GM21423 (cell line): ENCODE data around the gene MARCHF4.
"Not testable (repeated sequence)": the region's sequence is repeated elsewhere in the genome, so short reads cannot be mapped to it uniquely, and the experiment has no call there.

Source experiments
- ATAC-seq: cut with Tn5 transposase; IDR thresholded peaks from one replicate; pipeline ENCODE4 v1.9.1; 2021; ENCODE audit warnings: mild to moderate bottlenecking, moderate library complexity; ENCODE audit not compliant: unreplicated experiment

MARCHF4 gene

DNA sequence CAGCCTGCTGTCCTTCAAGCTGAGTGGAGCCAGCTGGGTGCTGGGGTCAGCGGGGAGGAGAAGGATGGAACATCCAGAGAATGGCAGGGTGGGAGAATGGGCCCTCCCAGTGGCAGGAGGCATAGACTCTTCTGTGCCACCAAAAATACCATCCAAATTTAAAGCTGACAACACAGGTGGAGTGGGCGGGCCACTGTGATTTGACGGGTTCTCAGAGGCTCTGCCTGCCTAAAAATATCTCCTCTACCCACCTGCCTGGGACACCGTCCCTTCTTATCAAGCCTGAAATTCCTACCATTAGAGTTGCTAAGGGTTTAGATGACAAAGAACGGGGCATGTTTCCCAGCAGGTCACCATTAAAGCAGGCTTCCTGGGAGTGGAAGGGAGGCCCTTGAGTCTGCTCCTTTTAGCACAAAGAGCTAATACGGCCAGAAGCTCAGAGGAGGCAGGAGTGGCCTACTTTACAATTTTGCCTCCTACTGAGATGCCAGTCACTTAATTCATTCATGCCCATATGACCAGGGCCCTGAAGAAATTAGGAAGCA is 19.8 kb upstream of the MARCHF4 start:
- no peak for ATAC-seq

DNA sequence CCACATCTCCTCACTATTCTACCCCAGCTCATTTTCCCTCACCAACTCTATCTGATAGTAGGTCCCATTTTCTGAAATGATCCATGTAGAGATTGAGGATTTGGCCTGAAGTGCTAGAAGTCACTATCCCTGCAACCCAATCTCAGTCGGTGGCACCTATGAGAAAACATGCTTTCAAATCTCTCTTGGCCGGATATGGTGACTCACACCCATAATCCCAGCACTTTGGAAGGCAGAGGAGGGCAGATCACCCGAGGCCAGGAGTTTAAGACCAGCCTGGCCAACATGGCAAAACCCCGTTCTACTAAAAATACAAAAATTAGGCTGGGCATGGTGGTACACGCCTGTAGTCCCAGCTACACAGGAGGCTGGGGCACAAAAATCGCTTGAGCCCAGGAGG is 19.1 kb upstream of the MARCHF4 start:
- ATAC-seq, result no peak

DNA sequence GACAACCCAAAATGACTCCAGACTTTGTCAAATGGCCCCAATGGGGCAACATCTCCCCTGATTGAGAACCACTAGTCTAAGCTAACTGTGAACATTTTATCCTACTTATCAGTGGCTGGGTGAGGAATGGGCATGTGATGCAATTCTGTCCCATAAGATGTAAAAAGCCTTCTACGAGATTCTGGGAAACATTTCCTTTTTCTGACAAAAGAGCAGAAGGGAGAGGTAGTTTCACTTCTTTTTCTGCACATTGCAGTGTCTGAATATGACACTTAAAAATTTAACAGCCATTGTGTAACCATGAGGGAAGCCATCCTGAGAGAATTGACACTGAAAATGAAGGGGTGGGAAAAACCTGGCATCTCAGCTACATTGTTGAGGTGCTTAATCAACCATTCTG is 17.3 kb upstream of the MARCHF4 start:
- ATAC-seq, result no peak

DNA sequence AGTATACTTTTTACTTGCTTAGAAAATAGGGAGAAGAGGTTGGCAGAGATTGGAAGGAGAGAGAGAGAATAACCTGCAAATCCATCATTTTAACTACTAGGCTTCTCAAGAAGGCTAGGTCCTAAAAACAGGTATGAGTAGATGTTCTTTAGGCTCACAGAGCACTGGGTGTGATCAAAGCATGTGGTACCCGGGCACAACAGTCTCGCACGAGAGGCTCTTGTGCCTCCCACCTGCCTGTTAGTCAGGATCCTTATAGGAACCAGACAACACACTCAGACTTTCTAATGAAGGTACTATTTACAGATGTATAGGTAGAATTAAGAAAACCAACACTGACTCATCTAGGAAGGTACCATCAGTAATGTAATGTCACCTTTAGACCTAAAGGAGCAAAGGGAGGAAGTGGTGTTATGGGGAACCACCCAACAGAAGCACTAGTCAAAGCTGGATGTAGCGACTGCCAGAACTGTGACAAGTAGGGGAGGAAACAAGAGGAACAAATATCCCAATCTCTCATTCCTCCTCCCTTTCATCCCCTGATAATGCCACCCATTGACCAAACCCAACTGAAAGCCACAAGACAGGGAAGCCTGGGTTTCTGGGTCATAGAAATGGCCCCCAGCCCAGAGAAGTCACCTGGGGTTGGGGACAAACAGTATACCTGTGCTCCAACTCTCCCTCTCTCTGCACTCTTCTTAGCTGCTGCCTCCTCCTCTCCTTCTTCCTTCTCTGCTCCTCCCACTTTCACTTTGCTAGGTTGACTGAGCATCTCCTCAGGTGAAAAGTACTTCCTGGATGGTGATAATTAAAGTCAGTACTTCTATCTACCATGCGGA is 16.0 kb upstream of the MARCHF4 start:
- ATAC-seq, result peak; percentile 78

DNA sequence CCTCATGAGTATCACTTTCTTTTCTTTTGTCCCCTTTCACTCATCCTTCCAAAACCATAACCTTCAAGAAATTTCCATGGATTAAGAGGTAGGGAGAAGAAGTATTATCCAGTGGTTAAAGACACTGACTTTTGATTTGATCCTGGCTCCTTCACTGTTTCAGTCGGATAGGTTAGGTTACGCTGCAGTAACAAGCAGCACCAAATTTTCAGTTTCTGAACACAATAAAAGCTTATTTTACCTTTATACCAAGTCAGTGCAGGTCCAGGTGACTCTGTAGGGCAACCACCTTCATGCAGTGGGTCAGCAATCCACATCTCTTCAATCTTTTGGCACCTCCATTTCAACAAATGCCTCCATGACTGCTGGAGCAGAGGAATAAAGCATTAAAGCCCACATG is 15.0 kb upstream of the MARCHF4 start:
- ATAC-seq, result no peak

- ATAC-seq, result no peak
These were observed 13.2 kb upstream of the MARCHF4 start for GRCh38 chr2:216385478-216385877.

GRCh38 chr2:216384409-216384808 is 12.1 kb upstream of the MARCHF4 start:
- ATAC-seq, result not testable (repeated sequence)

DNA sequence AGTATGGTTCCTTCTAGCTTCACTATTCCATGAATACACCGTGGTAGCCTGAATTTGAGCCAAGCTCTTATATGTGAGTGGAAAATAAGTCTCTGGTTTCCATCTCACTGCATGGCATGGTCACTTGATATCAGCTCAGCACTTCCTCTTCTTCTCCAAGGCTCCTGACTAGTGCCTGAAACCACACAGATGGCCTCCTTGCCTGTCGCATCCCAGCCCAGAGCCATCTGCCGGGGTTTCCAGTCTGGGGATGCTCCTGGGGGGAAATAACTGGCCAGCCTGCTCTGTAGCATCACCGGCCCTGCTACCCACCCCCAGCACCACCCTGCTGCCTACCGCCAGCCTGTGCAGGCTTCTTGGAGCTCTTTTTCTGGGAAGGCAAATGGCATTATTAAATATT is 7.7 kb upstream of the MARCHF4 start:
- no peak for ATAC-seq

- no peak for ATAC-seq
These were observed 3.0 kb upstream of the MARCHF4 start for GRCh38 chr2:216375286-216375685.

- ATAC-seq, result no peak
These were observed 1.6 kb upstream of the MARCHF4 start for GRCh38 chr2:216373896-216374295.

GRCh38 chr2:216372761-216373291 is 543 bp upstream of the MARCHF4 start:
- no peak for ATAC-seq

GRCh38 chr2:216370961-216371712 is 1.1 kb downstream of the MARCHF4 start:
- no peak for ATAC-seq

- no peak for ATAC-seq
These were observed 2.5 kb downstream of the MARCHF4 start for GRCh38 chr2:216369821-216370220.

DNA sequence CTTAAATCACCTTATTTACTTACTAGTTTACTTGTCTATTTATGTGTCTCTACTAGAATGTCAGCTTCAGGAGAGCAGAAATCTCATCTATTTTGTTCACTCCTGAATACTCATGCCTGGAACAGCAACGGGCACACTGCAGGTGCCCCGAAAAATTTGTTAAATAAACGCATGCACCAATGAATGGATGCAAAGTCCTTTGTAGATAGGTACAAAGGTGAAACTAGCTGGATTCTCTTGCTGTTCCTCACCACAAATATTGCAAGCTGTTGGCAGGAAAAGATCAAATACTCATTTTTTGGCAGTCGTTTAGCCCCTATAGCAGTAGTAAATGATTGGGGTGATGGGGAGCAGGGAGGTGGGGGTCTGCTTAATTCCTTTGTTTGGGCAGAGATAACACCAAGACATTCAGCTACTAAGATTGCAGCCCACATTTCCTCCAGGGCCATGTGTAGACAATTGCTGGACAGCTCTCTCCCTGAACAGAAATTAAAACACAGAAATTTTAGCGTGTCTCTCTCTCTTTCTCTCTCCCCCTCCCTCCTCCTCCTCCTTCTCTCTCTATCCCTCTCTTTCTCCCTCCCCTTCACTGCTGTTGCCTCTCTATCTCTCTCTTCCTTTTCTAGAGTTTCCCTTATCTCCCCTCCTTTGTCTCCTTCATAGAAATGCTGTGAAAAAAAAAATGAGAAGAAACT is 5.4 kb downstream of the MARCHF4 start:
- no peak for ATAC-seq

- ATAC-seq, result no peak
These were observed 6.8 kb downstream of the MARCHF4 start for GRCh38 chr2:216365518-216365917.

GRCh38 chr2:216363221-216363620 is 9.1 kb downstream of the MARCHF4 start:
- no peak for ATAC-seq

GRCh38 chr2:216362730-216363129 is 9.6 kb downstream of the MARCHF4 start:
- no peak for ATAC-seq

GRCh38 chr2:216355711-216356110 is 16.6 kb downstream of the MARCHF4 start:
- no peak for ATAC-seq

- no peak for ATAC-seq
These were observed 18.0 kb downstream of the MARCHF4 start for GRCh38 chr2:216354306-216354705.

- no peak for ATAC-seq
These were observed 19.5 kb downstream of the MARCHF4 start for GRCh38 chr2:216352653-216353270.
